HG02852 (cell line): ENCODE data around the gene MEGF11.

Experiments used
- ATAC-seq: cut with Tn5 transposase; IDR thresholded peaks from one replicate; pipeline ENCODE4 v1.9.1; 2021; ENCODE audit warnings: mild to moderate bottlenecking, moderate library complexity; ENCODE audit not compliant: unreplicated experiment

Gene MEGF11

GRCh38 chr15:66039117-66039871 lies 214.3 kb downstream of the MEGF11 start:
- ATAC-seq = no peak

DNA sequence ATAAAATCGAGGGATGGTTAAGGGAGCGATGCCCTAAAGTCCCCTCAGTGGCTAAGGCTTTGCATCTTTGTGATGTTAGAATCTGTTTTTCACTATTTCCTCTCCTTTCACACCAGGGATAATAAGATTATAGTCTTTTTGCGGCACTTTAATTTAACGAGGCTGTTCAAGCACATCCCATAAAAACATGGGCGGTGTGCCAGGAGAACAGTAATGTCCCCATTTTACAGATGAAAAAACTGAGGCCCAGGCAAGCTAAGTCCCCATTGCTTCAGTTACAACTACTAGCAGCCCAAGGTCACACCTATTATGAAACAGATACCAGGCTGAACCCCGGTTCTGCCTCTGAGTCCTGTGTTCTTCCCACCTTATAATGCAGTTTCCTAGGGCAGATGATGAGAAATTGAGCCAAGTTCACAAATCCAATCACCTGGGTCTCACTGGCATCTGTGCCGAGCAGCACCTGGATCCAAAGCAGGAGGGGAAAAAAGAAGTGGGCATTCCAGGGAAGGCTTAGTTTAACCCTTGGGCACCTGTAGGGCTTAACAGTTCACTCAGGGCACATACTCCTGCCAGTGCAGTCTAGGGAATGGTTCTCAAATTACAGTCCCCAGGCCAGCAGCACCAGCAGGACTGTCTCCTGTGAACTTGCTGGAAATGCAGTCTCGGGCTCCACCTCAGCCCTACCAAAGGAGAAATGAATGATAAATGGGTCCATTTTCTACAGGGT lies 215.0 kb downstream of the MEGF11 start:
- ATAC-seq = no peak

DNA sequence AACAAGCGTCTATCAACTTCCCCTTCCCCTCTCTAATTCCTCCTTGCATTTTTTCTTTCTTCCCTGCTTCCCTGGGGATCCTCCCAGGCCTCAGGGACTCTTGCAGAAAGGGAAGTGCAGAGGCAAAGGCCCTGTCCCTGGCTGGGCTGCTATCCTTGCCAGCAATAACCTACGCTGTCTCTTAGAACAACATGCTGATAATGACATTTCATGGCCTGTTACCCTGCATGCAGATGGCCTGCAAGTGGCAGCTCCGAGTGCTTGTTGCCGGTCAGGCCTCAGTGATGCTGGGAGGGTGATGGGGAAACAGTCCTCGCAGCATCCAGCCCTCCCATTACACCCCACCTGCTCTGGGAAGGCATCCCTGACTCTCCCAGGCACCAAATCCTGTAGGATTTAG lies 216.7 kb downstream of the MEGF11 start:
- no peak for ATAC-seq

GRCh38 chr15:66035901-66036300 lies 217.6 kb downstream of the MEGF11 start:
- ATAC-seq = no peak

- no peak for ATAC-seq
Observed at GRCh38 chr15:66033143-66033542, 220.4 kb downstream of the MEGF11 start.

DNA sequence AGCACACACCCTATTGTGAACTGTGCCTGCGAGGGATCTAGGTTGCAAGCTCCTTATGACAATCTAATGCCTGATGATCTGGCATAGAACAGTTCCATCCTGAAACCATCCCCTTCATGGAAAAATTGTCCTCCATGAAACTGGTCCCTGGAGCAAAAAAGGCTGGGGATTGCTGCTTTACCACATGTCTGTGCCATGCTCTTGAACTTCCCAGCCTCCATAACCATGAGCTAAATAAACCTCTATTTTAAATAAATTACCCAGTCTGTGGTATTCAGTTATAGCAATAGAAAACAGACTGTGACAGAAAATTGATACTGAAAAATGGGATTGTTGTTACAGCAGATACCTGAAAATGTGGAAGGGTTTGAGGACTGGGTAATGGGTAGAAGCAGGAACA lies 221.5 kb downstream of the MEGF11 start:
- ATAC-seq = no peak

DNA sequence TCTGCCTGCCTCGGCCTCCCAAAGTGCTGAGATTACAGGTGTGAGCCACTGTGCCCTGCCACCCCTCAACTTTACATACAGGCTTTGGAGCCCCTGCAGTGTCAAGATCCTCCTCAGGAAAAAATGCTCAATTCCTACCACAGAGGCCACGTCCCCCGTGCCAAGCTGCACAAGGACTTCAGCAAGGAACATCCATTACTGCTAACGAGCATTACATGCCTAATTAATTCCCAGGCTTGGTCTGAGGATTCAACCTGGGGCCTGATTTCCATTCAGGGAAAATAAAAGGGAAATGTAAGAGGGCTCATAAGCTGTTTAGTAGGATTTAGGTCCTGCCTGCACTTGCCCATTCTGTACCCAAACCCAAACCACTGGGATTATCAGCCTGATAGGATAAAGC lies 222.9 kb downstream of the MEGF11 start:
- no peak for ATAC-seq

DNA sequence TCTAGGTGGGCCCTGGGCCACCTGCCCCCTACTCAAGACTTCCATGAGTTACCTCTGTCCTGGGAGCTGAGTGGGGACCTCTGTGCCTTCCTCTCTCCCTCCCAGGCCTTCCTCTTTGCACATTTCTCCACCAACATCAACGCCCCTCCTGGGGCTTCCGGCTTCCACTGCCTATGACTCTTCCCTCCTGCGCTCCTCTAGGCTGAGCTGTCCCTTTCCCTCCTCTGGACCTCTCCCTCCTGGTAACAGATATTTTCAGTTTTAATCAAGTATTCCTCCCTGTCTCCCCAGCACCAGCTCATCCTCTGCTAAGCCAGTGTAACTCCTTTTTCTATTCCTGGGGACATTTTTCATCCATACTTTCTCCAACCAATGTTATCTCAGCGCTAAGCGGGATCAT lies 223.9 kb downstream of the MEGF11 start:
- no peak for ATAC-seq

DNA sequence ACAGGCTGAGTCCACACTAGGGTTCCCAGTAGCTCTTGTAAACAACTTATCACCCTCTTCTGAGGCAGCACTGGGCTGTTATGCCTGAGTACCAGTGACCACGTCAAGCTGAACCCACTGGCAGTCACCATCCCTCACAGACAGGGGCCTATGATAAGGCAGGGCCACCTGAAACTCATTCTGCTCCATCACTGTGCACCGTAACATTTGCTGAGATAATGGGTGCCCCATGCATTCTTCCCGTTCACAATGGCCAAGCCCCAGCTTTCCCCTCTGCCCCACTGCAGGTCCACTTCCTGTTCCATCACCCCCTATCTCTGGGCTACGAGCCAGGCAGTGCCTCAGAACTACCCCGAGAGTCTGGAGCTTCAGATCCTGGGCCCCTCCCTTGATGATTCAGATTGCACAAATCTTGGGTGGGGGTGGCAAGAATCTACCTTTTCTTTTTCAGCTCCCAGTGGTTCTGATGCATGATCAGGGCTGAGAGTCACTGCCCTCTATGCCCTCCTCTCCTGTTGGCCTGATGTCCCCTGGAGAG lies 226.2 kb downstream of the MEGF11 start:
- no peak for ATAC-seq

- ATAC-seq = no peak
Observed at GRCh38 chr15:66025972-66026371, 227.6 kb downstream of the MEGF11 start.

DNA sequence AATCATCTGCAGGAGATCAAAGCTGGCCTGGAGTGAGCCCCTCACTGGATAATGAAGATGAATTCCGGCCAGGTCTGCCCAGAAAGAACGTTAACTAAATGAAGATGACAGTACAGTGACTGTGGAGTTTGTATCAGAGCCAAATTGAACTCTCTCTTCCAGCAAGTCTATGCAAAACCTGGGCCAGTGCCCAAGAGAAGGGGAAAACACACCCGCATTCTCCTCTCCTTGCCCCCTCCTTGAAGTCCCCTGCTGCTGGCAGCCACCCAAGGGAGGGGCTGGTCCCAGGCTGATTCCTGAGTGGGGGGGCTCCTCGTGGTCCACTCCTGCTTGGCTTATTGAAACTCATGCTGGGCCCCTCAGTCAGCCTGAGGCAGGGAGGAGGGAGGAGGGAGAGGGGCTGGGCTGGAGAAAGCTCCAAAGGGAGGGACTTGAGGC lies 228.5 kb downstream of the MEGF11 start:
- no peak for ATAC-seq

- ATAC-seq = no peak
Observed at GRCh38 chr15:66024116-66024515, 229.4 kb downstream of the MEGF11 start.

DNA sequence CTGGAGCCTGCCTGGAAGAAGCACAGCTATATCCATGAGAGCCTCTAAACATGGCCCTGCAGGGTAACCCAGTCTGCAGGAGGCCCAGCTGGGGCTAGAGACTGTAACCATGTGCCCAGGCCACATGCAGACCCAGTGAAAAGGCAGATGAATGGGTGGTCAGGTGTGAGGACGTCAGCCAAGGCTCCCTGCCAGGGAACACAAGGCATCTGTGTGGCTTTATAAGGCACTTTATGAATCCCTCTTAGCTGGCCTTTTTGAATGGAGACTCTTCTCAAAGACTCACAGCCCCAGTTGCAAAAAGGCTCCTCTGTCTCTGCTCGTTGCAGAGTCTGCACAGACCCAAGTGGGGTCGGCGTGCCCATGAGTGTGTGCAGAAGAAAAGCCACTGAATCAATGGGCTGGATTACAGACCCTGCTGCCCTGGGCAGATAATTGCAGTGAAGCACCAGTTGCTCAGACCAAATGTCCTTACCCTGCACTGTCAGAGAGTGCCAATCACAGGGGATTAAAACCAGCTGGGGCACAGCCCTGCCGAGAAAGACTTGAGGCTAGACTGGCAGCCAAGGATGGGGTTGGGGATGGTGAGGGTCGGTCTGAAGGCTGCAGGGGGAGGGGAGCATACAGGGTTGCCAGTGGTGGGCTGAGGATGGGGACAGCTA lies 230.1 kb downstream of the MEGF11 start:
- no peak for ATAC-seq

DNA sequence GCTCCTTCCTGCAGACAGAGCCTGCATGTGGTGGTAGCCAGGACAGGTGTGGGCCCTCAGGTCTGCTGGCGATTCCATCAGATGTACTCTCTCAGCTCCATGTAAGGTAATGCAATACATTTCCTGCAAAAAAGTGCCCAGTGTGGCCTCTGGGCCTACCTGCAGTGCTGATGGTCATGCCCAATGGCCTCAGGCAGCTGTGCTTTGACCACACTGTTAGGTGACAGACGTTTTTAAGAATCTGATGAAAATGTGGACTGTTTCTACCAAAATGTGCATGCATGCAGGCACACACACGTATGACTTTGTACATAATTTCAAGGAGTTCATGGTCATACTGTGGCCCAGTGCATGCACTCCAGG lies 231.4 kb downstream of the MEGF11 start:
- no peak for ATAC-seq

DNA sequence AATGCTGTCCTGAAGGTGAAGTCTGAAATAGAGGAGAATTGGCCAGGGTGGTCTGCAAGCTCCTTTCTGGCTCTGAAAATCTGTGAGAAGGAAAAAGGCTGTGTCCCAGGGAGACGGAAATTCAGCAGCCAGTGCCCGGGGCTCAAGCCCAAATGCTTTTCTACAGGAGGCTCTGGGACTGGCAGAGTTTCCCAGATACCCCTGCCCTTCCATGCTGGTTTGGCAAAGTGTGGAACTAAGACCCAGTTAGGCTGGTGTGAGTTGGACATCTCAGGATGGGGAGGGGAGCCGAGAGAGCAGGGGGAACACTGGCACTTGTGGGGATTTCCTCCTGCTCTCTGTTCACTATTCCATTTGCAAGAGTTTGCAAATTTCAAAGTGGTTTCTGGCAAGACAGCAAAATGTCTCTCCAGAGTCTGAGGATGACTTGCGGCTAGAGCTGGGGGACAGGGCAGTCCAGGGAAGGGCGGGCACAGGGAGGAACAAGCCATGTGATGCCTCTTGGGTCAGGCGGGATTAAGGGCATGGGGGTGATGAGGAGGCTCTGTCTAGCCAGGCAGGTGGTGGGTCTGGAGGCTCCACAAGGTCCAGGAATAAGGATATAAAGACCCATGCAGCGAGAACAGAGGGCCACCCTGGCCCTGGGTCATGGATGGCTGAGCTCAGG lies 231.9 kb downstream of the MEGF11 start:
- ATAC-seq = no peak

DNA sequence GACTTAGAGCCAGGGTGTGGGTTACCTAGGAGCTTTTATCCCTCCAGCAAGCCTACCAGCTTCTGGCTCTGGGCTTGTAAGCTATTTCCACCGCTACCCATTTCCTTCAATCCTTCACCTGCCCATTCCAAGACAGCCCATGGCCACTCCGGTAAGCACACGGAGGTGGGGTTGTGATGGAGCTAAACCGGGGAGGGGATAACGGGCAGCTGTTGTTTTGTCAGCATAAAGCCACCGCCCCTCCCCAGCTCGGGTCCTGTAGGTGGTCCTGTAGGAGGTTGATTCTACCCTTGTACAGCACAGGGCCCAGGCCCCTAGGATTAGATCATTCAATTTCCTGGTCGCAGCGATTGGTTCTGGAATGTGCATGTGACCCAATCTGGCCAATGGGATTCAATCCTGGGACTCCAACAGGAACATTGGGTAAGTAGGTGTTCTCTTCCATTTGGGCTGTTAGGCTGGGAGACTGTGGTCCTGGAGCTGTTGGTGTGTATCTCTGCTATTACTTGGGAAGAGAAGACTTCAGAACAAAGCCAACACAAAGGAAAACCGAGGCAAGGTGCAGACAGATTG lies 233.6 kb downstream of the MEGF11 start:
- ATAC-seq = no peak

DNA sequence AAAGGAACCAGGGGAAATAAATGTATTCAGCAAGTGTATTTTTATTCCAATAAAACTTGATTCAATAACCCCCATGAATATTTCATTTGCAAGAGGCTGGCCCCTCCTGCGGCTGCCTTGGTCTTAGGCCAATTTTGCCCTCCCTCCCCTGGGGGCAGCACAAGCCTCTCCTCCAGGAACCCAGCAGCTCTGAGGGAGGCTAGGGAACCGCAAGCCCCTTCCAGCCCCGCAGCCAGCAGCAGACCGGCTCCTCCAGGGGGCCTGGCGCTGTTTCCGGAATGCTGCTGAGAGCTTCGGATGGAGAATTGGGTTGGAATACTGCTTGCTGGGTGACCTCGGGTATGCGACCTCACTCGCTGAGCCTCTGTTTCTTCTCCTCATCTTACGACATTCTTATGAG lies 234.2 kb downstream of the MEGF11 start:
- no peak for ATAC-seq

- ATAC-seq = no peak
Observed at GRCh38 chr15:66018488-66018797, 235.1 kb downstream of the MEGF11 start.

DNA sequence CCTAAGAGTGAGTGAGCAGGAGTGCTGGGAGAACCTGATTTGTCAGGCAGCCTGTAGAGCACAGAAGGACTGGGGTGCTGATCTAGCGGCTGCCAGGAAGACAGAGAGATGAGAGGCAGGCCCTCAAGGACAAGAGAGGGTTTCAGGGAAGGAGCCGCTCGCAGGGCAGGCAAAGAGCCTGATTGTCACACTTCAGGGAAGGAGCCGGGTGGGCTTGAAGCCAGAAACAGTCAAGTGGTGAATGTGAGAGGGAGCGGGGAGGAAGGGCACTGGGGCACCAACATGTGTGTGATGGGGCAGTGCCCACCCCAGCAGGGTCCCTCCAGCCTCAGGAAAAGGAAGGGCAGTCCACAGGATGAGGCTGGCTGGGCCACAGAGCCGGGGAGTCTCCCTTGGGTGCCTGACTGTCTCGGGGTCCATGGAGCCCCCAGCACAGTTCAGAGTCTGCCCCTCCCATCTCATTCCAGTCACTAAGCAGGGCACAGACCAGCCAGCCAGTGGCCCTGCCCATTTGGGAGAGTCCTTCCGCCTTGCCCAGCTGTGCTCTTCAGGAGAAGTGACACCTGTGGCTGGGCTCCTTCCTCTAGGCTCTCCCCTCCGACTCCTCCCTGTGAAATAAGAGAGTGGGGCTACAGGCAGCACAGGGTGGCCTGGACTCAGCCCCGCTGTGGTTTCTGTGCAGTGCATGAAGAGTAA lies 235.6 kb downstream of the MEGF11 start:
- ATAC-seq = no peak

DNA sequence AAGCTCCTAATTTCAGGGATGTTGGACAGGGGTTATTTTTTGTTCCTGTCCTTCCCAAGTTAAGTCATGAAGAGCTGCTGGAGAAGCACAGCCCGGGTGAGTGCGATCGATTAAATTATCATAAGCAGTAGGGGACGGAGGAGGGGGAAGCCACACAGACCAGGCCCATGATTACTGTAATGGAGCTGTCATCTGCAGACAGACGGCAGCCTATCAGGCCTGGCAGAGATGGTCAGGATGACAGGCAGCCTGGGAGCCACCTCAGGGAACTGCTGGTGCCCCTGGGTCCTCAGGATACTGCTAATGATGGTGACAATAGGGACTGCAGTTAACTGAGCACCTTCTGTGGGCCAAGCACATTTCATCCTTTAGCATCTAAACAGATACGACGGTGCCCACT lies 236.6 kb downstream of the MEGF11 start:
- ATAC-seq = no peak
